OCI-LY3 (cell line): ENCODE data around the gene CLCF1.

ENCODE experiments used
- EZH2phosphoT487 ChIP-seq: fragments of 200-600 bp; shearing (Covaris generic); IDR thresholded peaks from 2 replicates; pipeline ENCODE4 v1.6.1; 2018; ENCODE audit warnings: antibody characterized with exemption, mixed run types, low read depth
- TF ChIP-seq, protein P1 (sequence below): fragments of 200-600, 300-600 bp; sonication (generic); IDR thresholded peaks from 2 replicates; pipeline ENCODE4 v1.5.1; 2014; ENCODE audit warnings: antibody characterized with exemption, low read length, low read depth

GRCh38 chr11:67369275-67369674 lies 4.1 kb downstream of the CLCF1 start:
- TF ChIP-seq, protein P1, sequence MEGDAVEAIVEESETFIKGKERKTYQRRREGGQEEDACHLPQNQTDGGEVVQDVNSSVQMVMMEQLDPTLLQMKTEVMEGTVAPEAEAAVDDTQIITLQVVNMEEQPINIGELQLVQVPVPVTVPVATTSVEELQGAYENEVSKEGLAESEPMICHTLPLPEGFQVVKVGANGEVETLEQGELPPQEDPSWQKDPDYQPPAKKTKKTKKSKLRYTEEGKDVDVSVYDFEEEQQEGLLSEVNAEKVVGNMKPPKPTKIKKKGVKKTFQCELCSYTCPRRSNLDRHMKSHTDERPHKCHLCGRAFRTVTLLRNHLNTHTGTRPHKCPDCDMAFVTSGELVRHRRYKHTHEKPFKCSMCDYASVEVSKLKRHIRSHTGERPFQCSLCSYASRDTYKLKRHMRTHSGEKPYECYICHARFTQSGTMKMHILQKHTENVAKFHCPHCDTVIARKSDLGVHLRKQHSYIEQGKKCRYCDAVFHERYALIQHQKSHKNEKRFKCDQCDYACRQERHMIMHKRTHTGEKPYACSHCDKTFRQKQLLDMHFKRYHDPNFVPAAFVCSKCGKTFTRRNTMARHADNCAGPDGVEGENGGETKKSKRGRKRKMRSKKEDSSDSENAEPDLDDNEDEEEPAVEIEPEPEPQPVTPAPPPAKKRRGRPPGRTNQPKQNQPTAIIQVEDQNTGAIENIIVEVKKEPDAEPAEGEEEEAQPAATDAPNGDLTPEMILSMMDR = no peak
- no peak for TF ChIP-seq EZH2phosphoT487
